RWPE1 (cell line): ENCODE results near the gene LIFR.
"Not testable (repeated sequence)": the region's sequence is repeated elsewhere in the genome, so short reads cannot be mapped to it uniquely, and the experiment has no call there.

Source experiments
- CTCF ChIA-PET: fragments of 350-600 bp; sonication (Branson Sonifier 250); formaldehyde crosslinking; extraction: SDS; loops from one replicate; lab custom pipeline; 2021; lab: Yijun Ruan, JAX
- POLR2A ChIA-PET: fragments of 400-600 bp; formaldehyde crosslinking; extraction: SDS; loops from one replicate; lab custom pipeline; 2020; ENCODE audit warnings: antibody characterized with exemption; ENCODE audit not compliant: low non-redundant PET; lab: Yijun Ruan, JAX
- DNase-seq: peaks from one replicate; pipeline ENCODE4 v3.0.0; 2012; ENCODE audit warnings: low spot score
- H3K27ac ChIP-seq: fragments of 450-650 bp; 2 replicates; pipeline ENCODE4 v1.5.1; 2017
- TF ChIP-seq, protein P1 (sequence below): fragments of 450-650 bp; conservative IDR thresholded peaks from 2 replicates; pipeline ENCODE4 v1.5.1; 2017; ENCODE audit warnings: low read depth, mild to moderate bottlenecking

Gene LIFR

DNA sequence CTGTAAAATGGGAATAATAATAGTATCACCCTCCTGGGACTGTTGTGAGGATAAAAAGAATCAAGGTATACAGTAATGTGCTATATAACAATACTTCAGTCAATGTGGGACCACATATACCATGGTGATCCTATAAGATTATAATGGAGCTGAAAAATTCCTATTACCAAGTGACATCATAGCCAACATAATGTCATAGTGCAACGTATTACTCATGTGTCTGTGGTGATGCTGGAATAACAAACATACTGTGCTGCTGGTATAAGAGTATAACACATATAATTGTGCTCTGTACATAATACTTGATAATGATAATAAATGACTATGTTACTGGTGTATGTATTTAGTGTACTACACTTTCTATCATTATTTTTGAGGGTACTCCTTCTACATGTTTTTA lies 38.1 kb downstream of the LIFR start:
- CTCF ChIA-PET, result interaction anchor here (0.6 to 1.2 kb wide), 3 partner anchors 77 to 291 kb away, joined by 3 to 9 read pairs (median 3); no protein-coding TSS in a partner anchor
- TF ChIP-seq, protein P1, sequence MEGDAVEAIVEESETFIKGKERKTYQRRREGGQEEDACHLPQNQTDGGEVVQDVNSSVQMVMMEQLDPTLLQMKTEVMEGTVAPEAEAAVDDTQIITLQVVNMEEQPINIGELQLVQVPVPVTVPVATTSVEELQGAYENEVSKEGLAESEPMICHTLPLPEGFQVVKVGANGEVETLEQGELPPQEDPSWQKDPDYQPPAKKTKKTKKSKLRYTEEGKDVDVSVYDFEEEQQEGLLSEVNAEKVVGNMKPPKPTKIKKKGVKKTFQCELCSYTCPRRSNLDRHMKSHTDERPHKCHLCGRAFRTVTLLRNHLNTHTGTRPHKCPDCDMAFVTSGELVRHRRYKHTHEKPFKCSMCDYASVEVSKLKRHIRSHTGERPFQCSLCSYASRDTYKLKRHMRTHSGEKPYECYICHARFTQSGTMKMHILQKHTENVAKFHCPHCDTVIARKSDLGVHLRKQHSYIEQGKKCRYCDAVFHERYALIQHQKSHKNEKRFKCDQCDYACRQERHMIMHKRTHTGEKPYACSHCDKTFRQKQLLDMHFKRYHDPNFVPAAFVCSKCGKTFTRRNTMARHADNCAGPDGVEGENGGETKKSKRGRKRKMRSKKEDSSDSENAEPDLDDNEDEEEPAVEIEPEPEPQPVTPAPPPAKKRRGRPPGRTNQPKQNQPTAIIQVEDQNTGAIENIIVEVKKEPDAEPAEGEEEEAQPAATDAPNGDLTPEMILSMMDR, result no peak
- no peak for DNase-seq
- H3K27ac ChIP-seq, result no peak overlapping the region
- POLR2A ChIA-PET, result no interaction called here

DNA sequence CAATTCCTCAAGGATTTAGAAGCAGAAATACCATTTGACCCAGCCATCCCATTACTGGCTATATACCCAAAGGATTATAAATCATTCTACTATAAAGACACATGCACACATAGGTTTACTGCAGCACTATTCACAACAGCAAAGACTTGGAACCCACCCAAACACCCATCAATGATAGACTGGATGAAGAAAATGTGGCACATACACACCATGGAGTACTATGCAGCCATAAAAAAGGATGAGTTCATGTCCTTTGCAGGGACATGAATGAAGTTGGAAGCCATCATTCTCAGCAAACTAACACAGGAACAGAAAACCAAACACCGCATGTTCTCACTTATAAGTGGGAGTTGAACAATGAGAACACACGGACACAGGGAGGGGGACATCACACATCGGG lies 39.8 kb downstream of the LIFR start:
- CTCF ChIA-PET, result interaction anchor here (1.5 kb wide), 1 partner anchor 75 kb away, joined by 6 read pairs; no protein-coding TSS in a partner anchor
- POLR2A ChIA-PET, result not testable (repeated sequence)

DNA sequence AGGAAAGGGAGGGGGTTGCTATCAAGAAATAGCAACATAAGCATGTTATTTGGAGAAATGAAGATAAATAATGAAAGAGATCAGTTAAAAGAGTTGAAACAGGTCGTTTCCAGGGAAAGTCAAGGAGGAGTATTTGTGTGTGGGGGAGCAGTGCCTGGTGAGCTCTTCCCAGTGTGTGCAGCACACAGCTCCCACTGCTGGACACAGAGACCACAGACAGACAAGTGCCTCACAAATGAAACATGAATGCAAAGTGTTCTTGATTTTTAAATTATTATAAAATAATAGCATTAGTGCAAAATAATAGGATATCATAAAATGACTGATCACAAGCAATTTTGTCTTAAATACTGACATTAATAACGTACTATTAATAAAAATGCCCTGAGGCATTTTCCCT lies 40.8 kb downstream of the LIFR start:
- DNase-seq, result peak; percentile 33
- TF ChIP-seq, protein P1, result peak; percentile 14; the same call in 1 of the 2 replicates
- ChIA-PET POLR2A (no interaction called here), CTCF (interaction anchor here (0.7 to 1.5 kb wide), 2 partner anchors 74 to 306 kb away, joined by 4 to 6 read pairs; no protein-coding TSS in a partner anchor)
- H3K27ac ChIP-seq, result no peak overlapping the region

More for the DNA sequence above, 39.8 kb downstream of the LIFR start:
- DNase-seq, H3K27ac ChIP-seq: not testable (repeated sequence)

DNA sequence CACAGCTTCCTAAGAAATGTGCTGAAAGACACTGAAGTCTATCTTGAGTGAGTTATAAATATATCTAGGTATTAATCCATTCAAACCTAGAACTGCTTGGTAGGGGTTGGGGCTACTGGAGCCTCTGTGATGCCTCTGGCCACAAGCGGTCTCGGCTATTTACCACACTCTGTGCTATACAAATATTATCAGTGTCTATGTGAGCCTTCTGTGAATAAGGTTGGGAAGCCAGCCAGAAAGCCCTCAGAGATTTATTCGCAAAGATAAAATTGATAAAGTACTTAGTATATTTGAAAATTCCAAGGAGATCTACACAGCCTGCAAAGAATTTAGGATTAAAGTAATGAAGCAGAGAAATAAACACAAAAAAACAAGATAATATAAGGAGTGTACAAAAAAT lies 41.4 kb downstream of the LIFR start:
- H3K27ac ChIP-seq, result no peak overlapping the region
- ChIA-PET POLR2A (no interaction called here), CTCF (interaction anchor here (0.7 to 1.5 kb wide), 2 partner anchors 73 to 305 kb away, joined by 4 to 6 read pairs; no protein-coding TSS in a partner anchor)
- no peak for DNase-seq
- TF ChIP-seq, protein P1, result no peak

DNA sequence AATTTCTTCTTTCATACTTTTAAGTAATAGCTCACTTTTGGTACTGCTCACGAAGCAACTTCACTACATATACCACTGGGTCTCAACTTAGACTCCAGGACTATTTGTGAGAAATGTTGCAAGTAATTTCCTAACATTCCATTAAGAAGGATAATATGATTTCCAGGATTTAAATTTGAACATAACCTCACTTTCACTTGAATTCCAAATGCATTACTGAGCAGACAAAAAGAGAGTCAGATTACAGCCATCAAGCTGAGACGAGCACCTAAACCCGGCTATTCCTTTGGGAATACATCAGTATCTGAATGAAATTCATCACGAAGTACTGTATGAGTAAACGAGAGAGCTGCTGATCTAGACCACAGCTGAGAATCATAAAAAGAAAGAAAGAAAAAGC lies 47.3 kb downstream of the LIFR start:
- TF ChIP-seq, protein P1, result no peak
- no peak overlapping the region for H3K27ac ChIP-seq
- DNase-seq, result peak; percentile 26
- CTCF ChIA-PET, result interaction anchor here (1.6 kb wide), 1 partner anchor 67 kb away, joined by 5 read pairs; no protein-coding TSS in a partner anchor
- POLR2A ChIA-PET, result no interaction called here

DNA sequence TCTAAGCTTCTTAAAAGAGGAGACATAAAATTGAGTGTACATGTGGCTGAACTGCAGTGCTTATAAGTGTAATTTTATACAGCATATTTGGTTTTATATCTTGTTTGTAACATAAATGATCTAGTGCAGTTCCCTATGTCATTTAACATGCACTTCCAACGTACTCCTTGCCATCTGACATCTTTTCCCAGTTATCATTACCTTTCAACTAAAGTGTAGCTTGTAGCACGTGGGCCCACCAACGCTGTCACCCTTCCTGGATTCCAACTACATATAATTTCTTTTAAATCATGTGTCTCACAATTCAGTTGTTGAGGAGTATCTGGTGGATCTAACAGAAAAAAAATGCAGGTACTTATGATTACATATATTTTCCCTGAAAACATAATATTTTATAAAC lies 50.1 kb downstream of the LIFR start:
- no peak for DNase-seq
- TF ChIP-seq, protein P1, result no peak
- no peak overlapping the region for H3K27ac ChIP-seq
- POLR2A ChIA-PET, result no interaction called here
- CTCF ChIA-PET, result no interaction called here

DNA sequence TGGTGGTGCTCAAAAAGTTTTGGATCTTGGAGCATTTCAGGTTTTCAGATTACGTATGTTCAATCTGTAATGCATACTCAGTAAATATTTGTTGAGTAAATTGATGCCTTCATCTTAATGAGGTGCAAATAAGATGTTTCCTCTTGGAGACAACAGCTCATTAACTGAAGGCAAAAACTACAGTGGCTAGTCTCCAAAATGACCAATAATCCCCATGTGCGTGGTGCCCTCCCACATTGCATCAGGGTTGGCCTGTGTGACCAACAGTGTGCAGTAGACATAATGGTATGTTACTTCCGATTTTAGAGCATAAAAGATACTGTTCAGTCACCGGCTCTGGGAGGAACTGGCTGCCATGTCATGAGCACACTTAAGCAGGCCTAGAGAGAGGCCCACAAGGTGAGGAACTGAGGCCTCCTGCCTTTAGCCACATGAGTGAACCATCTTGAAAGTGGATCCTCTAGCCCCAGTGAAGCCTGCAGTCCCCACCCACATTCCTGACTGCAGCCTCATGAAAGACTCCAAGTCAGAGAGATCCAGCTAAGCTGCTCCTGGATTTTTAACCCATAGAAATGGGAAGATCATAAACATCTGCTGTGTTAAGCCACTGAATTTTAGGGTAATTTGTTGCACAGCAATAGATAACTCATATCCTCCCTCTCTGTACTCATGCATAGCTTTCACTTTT lies 55.7 kb downstream of the LIFR start:
- peak; percentile 4 for DNase-seq
- H3K27ac ChIP-seq, result no peak overlapping the region
- ChIA-PET CTCF (interaction anchor here (0.7 to 1.3 kb wide), 2 partner anchors 13 to 59 kb away, joined by 4 to 5 read pairs; no protein-coding TSS in a partner anchor), POLR2A (no interaction called here)
- TF ChIP-seq, protein P1, result no peak
